Caco-2 (cell line): ENCODE data around the gene OPA1. TPM values are rescaled to one million over a fixed set of nuclear protein-coding genes. Genes with fewer than 3 reads are reported as not detected.

Experiments
- BruUV-seq: library from RNA; stranded (reverse); fragments of 400-500 nt; replicated peaks from 2 replicates; lab custom pipeline; 2021; lab: Mats Ljungman, UMichigan
- CTCF ChIA-PET: fragments of 300-600 bp; sonication (Branson Sonifier 250); formaldehyde crosslinking; loops from one replicate; lab custom pipeline; 2022; ENCODE audit warnings: antibody characterized with exemption; lab: Charles Lee
- POLR2A ChIA-PET: fragments of 300-600 bp; sonication (Branson Sonifier 250); formaldehyde crosslinking; loops from one replicate; lab custom pipeline; 2022; ENCODE audit warnings: antibody characterized with exemption; lab: Charles Lee
- DNase-seq, 2 experiments: peaks; one replicate each; pipeline versions ENCODE4 v3.0.0 to v3.0.0-alpha.2; 2020 to 2022
- H3K27me3 ChIP-seq: replicated peaks from 2 replicates; pipeline ENCODE4 v1.6.0; 2011; ENCODE audit warnings: low read length; ENCODE audit not compliant: control insufficient read depth, insufficient read depth
- H3K36me3 ChIP-seq: 2 replicates; pipeline ENCODE4 v1.5.1; 2011; ENCODE audit warnings: low read length; ENCODE audit not compliant: control insufficient read depth, insufficient read depth
- H3K4me1 ChIP-seq: fragments of 250-450 bp; sonication (Bioruptor Pico); 2 replicates; pipeline ENCODE4 v1.5.1; 2020; ENCODE audit warnings: mild to moderate bottlenecking
- H3K4me3 ChIP-seq: 2 replicates; pipeline ENCODE4 v1.5.1; 2011; ENCODE audit warnings: low read depth, mild to moderate bottlenecking, control low read depth, low read length
- H3K9me3 ChIP-seq: fragments of 250-450 bp; sonication (Bioruptor Pico); 2 replicates; pipeline ENCODE4 v1.5.1; 2020; ENCODE audit warnings: mild to moderate bottlenecking, moderate library complexity
- H3K27ac Mint-ChIP-seq: one replicate; pipeline ENCODE4 v1.8.0; 2022; ENCODE audit warnings: mixed read lengths; ENCODE audit not compliant: unreplicated experiment
- H3K27me3 Mint-ChIP-seq: one replicate; pipeline ENCODE4 v1.8.0; 2022; ENCODE audit warnings: mixed read lengths; ENCODE audit not compliant: insufficient read depth, unreplicated experiment
- H3K36me3 Mint-ChIP-seq: one replicate; pipeline ENCODE4 v1.8.0; 2022; ENCODE audit warnings: mild to moderate bottlenecking, mixed read lengths; ENCODE audit not compliant: insufficient read depth, unreplicated experiment
- H3K4me1 Mint-ChIP-seq: one replicate; pipeline ENCODE4 v1.8.0; 2022; ENCODE audit warnings: low read depth, mixed read lengths; ENCODE audit not compliant: unreplicated experiment
- H3K4me3 Mint-ChIP-seq: one replicate; pipeline ENCODE4 v1.8.0; 2022; ENCODE audit warnings: mild to moderate bottlenecking, moderate library complexity, mixed read lengths; ENCODE audit not compliant: unreplicated experiment
- H3K9me3 Mint-ChIP-seq: one replicate; pipeline ENCODE4 v1.8.0; 2022; ENCODE audit warnings: mixed read lengths; ENCODE audit not compliant: unreplicated experiment
- intact Hi-C: fragments of 100-400 bp; cut with micrococcal nuclease; formaldehyde crosslinking; loops from one replicate; pipeline ENCODE4 v1.10.0; 2022; ENCODE audit not compliant: unreplicated experiment
- total RNA-seq: library from RNA; stranded (reverse); gene quantifications from 2 replicates; pipeline ENCODE4 v1.2.3, GENCODE V29; 2022
- TF ChIP-seq, protein P1 (sequence below), 2 experiments: fragments of 200-600 bp in 1 of 2; IDR thresholded peaks; 1 replicate in 1 of 2; 2 replicates in 1 of 2; pipeline versions ENCODE4 v1.5.1 to v1.8.0; 2011 to 2022; ENCODE audit warnings: antibody characterized with exemption in 1 of 2, control low read depth in 1 of 2, inconsistent platforms in 1 of 2, low read depth in 1 of 2, low read length in 1 of 2, mild to moderate bottlenecking in 1 of 2, moderate library complexity in 1 of 2; ENCODE audit not compliant: insufficient read depth in 1 of 2, severe bottlenecking in 1 of 2, unreplicated experiment in 1 of 2

Gene OPA1
- total RNA-seq, 1 experiment from 2014 or later = 61.4 TPM

DNA sequence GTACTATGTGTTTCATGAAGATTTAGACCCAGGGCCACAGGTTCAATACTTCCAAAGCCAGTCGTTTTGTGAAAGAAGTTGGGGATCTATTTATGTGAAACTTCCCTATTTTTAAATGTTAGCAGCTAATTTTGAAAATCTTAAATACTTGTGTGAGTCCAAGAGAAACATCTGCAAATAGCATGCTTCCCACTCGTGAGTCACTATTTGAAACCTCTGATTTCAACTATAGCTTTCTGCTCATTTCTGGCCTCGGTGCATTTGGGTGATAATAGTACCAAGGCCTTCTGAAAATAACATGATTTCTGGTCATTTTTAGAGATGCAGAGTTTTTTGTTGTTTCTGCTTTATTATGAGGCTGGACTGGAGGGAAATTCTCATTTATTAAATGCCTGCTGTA, 110.0 kb downstream of the OPA1 start:
- no peaks in the 10 kb centered on the region for H3K27me3 ChIP-seq
- ChIA-PET CTCF (no interaction called here), POLR2A (interaction anchor here (0.7 kb wide), 1 partner anchor 74 kb away, joined by 6 read pairs; no protein-coding TSS in a partner anchor)
- intact Hi-C loops = no loop called here
- no peaks in the 10 kb centered on the region for H3K27me3 Mint-ChIP-seq
- no peaks in the 10 kb centered on the region for H3K4me1 Mint-ChIP-seq
- no peak for DNase-seq
- no peaks in the 10 kb centered on the region for H3K4me1 ChIP-seq
- H3K36me3 Mint-ChIP-seq = peaks cover 13% of the 10 kb centered on the region
- H3K36me3 ChIP-seq = no peaks in the 10 kb centered on the region
- BruUV-seq = no TSS peak
- no peaks in the 10 kb centered on the region for H3K9me3 Mint-ChIP-seq
- TF ChIP-seq, protein P1, sequence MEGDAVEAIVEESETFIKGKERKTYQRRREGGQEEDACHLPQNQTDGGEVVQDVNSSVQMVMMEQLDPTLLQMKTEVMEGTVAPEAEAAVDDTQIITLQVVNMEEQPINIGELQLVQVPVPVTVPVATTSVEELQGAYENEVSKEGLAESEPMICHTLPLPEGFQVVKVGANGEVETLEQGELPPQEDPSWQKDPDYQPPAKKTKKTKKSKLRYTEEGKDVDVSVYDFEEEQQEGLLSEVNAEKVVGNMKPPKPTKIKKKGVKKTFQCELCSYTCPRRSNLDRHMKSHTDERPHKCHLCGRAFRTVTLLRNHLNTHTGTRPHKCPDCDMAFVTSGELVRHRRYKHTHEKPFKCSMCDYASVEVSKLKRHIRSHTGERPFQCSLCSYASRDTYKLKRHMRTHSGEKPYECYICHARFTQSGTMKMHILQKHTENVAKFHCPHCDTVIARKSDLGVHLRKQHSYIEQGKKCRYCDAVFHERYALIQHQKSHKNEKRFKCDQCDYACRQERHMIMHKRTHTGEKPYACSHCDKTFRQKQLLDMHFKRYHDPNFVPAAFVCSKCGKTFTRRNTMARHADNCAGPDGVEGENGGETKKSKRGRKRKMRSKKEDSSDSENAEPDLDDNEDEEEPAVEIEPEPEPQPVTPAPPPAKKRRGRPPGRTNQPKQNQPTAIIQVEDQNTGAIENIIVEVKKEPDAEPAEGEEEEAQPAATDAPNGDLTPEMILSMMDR (IDR thresholded peaks at IDR 0.05; ENCODE audit: insufficient read depth in 1 of 2, low read depth in 1 of 2, low read length in 1 of 2, severe bottlenecking in 1 of 2, unreplicated experiment in 1 of 2) = no peak
- H3K4me3 Mint-ChIP-seq = no peak overlapping the region
- no peaks in the 10 kb centered on the region for H3K9me3 ChIP-seq
- H3K27ac Mint-ChIP-seq = no peak overlapping the region
- H3K4me3 ChIP-seq = no peak overlapping the region

DNA sequence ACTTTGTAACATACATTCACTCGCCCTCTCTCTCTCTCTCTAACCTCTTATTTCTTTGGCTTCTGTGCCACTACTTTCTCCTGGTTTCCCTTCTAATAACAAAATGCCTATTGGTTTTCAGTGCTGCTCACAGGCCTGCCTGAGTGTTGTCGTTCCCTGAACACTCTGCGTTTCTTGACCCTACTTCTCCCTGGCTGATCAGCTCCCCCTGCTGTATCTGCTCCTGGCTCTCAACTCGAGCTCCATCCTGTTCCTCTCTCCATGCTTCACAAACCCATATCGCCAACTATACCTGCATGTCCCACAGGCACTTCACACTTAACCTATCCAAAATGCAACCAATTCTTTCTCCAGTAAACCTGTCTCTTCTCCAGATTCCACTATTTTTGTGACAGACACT, 111.4 kb downstream of the OPA1 start:
- no TSS peak for BruUV-seq
- peak in 1 of 2 experiments; percentile 7 for DNase-seq
- CTCF ChIA-PET = interaction anchor here (0.6 to 1.0 kb wide), 2 partner anchors 39 to 703 kb away, joined by 4 to 7 read pairs; no protein-coding TSS in a partner anchor
- Mint-ChIP-seq H3K27me3 (no peaks in the 10 kb centered on the region), H3K27ac (no peak overlapping the region), H3K36me3 (peaks cover 8% of the 10 kb centered on the region), H3K4me1 (no peaks in the 10 kb centered on the region), H3K9me3 (no peaks in the 10 kb centered on the region), H3K4me3 (no peak overlapping the region)
- intact Hi-C loops = no loop called here
- no peaks in the 10 kb centered on the region for H3K27me3 ChIP-seq
- POLR2A ChIA-PET = interaction anchor here (0.7 kb wide), 1 partner anchor 635 kb away, joined by 4 read pairs; no protein-coding TSS in a partner anchor
- H3K4me3 ChIP-seq = no peak overlapping the region
- TF ChIP-seq, protein P1 (IDR thresholded peaks at IDR 0.05; ENCODE audit: insufficient read depth in 1 of 2, low read depth in 1 of 2, low read length in 1 of 2, severe bottlenecking in 1 of 2, unreplicated experiment in 1 of 2) = peak in 1 of 2 experiments; percentile 28
- H3K9me3 ChIP-seq = no peaks in the 10 kb centered on the region
- no peaks in the 10 kb centered on the region for H3K4me1 ChIP-seq
- H3K36me3 ChIP-seq = no peaks in the 10 kb centered on the region

DNA sequence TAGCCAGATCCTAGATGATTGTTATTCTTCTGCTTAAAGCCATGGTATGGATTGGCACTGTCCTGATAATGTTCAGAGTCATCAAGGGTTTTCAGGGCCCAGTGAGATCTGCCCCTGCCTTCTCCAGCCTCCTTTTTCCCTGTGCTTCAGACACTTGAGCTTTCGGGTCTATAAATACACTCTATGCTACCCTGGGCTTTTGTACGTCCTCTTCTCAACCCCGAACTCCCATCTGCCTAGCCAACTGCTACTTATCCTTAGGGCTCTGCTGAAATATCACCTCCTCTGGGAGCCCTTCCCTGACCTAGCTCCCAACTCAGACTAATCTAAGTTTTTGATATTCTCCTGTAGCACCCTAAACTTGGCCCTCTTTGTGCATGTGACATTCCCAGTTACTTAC, 115.3 kb downstream of the OPA1 start:
- H3K4me1 Mint-ChIP-seq = no peaks in the 10 kb centered on the region
- ChIA-PET POLR2A (interaction anchor here (0.7 kb wide), 1 partner anchor 17 kb away, joined by 3 read pairs; no protein-coding TSS in a partner anchor), CTCF (interaction anchor here (0.6 kb wide), 1 partner anchor 605 kb away, joined by 3 read pairs; no protein-coding TSS in a partner anchor)
- no peaks in the 10 kb centered on the region for H3K36me3 ChIP-seq
- no peaks in the 10 kb centered on the region for H3K27me3 Mint-ChIP-seq
- H3K9me3 ChIP-seq = no peaks in the 10 kb centered on the region
- intact Hi-C loops = no loop called here
- no peak overlapping the region for H3K27ac Mint-ChIP-seq
- no peak overlapping the region for H3K4me3 ChIP-seq
- H3K4me1 ChIP-seq = no peaks in the 10 kb centered on the region
- no peaks in the 10 kb centered on the region for H3K9me3 Mint-ChIP-seq
- H3K4me3 Mint-ChIP-seq = no peak overlapping the region
- TF ChIP-seq, protein P1 (IDR thresholded peaks at IDR 0.05; ENCODE audit: insufficient read depth in 1 of 2, low read depth in 1 of 2, low read length in 1 of 2, severe bottlenecking in 1 of 2, unreplicated experiment in 1 of 2) = no peak
- no peaks in the 10 kb centered on the region for H3K36me3 Mint-ChIP-seq
- DNase-seq = no peak
- BruUV-seq = no TSS peak
- no peaks in the 10 kb centered on the region for H3K27me3 ChIP-seq
